HG03342 (cell line): ENCODE results near the gene FAM3B.
"Not testable (repeated sequence)": the region's sequence is repeated elsewhere in the genome, so short reads cannot be mapped to it uniquely, and the experiment has no call there.

Experiments used
- ATAC-seq: cut with Tn5 transposase; IDR thresholded peaks from one replicate; pipeline ENCODE4 v1.9.1; 2021; ENCODE audit warnings: mild to moderate bottlenecking, moderate library complexity; ENCODE audit not compliant: unreplicated experiment

The FAM3B gene, protein sequence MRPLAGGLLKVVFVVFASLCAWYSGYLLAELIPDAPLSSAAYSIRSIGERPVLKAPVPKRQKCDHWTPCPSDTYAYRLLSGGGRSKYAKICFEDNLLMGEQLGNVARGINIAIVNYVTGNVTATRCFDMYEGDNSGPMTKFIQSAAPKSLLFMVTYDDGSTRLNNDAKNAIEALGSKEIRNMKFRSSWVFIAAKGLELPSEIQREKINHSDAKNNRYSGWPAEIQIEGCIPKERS

DNA sequence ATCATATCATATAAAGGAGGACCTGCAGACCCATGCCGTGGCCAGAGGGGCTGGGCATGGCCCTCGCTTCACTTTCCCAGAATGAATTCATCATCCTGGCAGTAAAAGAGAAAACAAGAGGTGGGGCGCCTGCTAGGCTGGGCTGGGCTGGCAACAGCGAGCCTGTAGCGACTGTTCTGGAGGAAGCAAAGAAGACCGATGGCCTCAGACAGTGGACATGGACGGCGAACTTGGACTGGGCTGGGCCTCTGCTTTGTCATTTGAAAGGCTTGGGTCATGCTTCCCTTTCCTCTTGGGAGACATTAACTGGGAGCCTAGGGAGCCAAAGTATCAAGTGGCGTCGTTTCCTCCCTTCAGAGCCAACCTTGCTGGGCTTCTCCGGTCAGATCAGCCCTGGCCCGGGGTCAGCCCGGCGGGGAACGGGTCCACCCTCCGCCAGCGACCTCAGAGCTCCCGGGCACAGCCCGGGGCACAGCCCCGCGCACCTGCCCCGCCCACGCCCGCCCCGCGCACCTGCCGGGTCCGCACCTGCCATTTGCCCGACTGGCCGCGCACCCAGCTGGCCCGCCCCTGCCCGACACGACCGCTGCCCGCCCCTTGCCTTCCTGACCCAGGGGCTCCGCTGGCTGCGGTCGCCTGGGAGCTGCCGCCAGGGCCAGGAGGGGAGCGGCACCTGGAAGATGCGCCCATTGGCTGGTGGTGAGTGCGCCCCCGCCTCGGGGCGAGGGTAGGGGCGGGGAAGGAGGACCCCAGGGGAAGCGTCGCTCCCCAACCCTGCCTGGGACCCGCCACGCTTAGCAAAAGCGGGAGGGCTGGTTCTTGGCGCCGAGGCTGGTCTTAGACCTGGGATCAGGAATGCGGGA is at the start of gene FAM3B:
Gene FAM3B, plus strand, starts transcription at position 602 of the 863 bp plus-strand sequence. Its CDS starts 79 bp downstream, at position 681.
- no peak for ATAC-seq

- ATAC-seq: no peak
Observed at GRCh38 chr21:41267346-41267745, 49.3 kb upstream of the FAM3B start.

- ATAC-seq: no peak
Observed at GRCh38 chr21:41269535-41269934, 47.1 kb upstream of the FAM3B start.

DNA sequence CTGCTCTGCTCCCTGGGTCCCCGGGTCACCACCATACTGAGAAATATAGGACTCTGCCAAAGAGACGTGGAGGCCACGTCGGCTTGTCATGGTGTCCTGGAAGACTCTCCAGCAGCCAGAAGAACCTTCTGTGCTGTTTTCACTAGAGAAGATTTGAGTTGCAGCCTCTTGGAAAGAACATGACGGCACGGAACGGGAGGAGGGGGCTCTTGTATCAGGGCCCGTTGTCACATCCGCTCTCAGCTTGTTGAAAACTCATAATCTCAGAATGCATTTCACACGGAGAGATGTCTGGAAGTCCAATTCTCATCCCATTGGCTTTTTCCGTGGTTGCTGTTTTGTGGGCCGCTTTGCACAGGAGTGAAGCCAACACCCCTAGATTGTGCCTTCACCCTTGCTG is 39.4 kb upstream of the FAM3B start:
- no peak for ATAC-seq

DNA sequence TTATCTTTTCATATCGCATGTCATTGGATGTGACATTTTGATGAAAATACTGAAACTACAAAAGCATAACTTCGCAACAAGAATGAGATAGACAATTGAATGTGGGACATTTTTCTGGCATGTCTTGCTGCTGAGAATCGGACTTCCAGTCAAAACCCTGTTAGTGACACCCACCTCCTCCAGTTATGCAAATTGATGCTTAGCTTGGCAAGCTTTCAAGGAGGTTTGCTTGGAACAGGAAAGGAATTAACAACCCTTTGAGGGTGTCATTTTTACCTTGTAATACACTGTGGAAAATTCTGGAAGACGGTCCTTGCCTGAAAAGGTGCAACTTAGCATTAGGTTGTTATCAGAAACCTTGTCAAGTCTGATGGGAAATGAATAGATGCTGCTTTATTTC is 38.8 kb upstream of the FAM3B start:
- ATAC-seq: no peak

GRCh38 chr21:41280115-41280919 is 36.3 kb upstream of the FAM3B start:
- ATAC-seq: no peak

DNA sequence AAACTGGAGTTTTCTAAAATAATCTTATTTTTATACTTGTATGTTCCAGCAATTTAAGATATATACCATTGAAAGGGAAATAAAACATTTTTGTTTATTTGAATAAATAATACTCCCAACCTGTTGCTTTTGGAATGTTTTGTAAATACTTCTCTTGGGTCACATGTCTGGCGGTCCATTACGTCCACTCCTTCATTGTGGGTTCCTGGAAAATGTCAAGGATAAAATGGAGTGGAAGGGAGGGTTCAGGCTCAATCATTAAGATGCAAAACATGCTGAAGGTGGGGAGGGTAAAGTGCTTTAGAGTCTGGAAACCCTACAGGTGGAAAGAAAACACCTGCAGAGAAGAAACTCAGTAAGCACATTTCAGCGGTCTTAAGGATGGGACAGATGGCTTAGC is 34.2 kb upstream of the FAM3B start:
- ATAC-seq: no peak

DNA sequence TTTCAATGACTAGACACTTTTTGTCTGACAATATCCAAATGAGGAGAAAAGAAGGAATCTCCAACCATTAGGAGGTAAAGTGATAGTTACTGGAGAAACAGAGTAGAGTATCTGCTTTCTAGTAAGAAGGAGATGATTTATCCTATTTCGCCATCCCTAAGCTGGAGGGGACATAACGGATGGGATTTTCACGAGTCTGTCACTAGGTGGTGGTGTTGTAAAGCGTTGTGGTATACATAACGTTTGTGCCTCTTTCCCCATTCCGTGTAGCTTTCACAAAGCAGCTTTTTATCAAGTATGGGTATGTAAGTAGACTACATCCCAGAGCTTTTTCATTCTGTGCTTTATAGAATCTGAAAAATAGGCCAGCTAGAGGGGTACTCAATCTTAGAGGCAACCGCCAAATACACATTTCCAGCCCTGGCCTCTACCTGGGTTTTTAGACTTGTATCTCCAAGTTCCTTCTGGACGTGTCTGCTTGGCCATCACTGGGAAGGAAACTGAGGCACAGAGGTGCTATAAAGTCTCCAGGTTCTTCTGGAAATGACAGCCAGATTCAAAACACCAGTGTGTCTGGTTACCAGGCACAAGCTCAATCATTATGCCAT is 33.3 kb upstream of the FAM3B start:
- ATAC-seq: no peak

DNA sequence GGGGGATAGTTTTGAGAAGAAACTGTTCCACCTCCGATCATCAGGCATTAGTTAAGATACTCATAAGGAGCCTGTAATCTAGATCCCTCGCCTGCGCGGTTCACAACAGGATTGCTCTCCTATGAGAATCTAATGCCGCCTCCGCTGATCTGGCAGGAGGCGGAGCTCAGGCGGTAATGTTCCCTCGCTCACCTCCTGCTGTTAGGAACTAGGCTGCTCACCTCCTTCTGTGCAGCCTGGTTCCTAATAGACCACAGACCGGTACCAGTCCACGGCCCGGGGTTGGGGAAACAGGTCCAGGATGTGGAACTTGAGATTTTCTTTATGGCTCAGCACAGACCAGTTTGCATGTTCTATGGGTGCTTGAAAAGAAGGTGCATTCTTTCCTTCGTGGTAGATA is 27.2 kb upstream of the FAM3B start:
- ATAC-seq: no peak

DNA sequence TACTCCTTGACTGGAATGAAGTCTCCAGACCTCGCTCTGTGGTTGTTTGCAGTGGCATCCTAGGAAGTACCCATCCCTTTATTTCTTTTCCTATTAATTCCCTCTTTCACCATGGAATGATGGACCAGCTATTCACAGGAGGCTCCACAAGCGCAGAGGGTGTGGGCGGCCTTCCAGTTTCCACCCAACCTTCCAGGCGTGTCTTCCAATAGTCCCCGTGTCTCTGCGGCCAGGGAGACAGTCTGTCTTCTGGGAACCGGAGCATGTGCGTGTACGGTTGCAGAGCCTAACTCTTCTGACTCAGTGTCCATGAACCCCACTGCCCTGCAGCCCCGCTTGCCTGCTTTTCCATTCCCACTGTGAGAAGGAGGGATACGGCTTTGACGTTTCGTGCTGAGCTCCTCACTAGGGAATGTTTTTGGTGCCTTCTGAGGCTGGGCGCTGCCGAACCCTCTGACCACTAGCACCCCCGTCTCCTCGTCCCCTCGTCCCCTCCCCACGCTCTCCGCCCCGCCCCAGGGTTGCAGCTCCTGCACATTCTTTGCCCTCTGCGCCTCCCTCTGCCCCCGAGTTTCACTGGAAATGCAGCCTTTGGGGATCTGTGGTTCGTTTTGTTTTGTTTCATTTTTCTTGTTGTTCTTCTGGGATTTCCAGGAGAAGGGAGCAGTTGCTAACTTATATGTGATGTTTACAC is 26.3 kb upstream of the FAM3B start:
- ATAC-seq: no peak

DNA sequence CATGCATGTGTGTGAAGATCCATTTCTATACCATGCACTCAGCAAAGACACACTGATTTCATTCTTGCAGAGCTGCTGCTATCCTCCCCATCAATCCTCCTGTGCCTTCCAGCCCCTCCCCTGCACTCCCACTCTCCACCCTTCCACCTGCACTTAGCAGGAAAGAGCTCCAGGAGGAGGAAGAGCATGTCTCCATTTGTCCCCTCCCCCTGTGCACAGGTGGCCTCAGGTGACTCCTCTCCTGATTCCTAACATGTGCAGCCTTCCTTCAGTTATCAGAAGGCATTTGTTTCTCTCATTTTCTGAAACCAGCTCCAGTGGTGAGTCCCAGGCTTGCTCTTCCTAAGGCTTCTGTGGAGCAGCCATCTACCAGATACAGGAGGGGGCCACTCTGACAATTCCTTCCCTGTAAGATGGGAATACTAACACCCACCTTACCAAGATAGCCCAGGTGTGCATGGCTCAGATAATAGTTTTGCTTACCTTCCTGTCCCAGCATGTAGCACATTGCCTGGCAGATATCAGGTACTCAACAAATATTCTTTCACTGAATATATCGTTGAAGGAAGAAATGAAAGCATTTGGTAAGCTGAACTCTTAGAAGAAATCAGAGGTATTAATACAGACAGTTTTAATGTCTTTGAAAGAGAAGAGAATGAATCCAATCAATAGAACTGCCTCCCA is 21.9 kb upstream of the FAM3B start:
- no peak for ATAC-seq

DNA sequence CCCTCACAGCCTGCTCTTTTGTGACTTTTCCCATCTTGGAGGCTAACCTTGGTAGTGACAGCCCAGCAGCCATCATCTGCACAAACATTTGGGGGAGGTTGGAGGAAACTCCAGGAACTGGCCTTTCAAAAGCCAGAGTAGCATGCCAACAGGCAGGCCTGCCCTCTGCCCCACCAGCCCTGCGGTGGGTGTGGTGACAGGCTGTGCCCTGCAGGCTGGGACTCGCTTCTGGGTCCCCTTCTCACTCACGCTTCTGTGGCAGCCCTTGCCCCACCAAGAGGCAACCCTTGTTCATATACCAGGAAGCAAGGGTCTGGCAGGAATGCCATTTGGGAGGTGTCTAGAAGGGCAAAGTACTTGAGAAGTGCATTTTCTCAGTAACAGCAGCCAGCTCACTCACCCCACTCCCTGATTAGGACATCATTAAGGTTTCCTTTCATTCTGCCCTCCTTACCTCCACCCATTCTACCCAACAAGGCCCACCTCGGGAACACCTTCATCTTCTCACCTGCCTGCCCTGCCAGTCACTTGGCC is 20.8 kb upstream of the FAM3B start:
- no peak for ATAC-seq

DNA sequence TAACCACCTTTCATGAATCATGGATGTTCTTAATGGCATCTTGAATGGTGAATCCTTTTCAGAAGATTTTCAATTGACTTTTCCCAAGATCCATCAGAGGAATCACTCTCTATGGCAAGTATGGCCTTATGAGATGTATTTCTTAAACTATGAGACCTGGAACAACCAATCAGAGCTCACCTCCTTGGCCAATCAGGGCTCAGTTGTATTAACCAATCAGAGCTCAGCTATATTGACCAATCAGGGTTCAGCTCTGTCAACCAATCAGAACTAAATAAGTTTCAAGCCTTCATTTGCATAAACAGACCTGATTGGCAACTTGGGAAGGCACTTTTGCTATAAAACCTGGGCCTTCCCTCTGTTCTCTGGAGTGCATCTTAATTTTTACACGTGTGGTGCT is 13.6 kb upstream of the FAM3B start:
- ATAC-seq: no peak

- ATAC-seq: no peak
Observed at GRCh38 chr21:41304068-41304720, 12.4 kb upstream of the FAM3B start.

DNA sequence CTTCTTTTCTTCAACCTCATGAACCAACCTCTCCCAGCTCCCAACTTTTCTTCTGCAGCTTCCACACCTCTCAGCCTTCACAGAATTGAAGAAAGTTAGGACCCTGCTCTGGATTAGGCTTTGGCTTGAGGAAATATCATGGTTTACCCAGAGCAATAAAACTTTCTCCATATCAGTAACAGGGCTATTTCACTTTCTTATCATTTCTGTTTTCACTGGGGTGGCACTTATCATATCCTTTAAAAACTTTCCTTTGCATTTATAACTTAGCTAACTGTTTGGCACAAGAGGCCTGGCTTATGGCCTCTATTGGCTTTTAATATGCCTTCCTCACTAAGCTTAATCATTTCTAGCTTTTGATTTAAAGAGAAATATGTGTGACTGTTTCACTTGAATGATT is 9.4 kb upstream of the FAM3B start:
- ATAC-seq: no peak

- ATAC-seq: not testable (repeated sequence)
Observed at GRCh38 chr21:41313285-41314164, 3.1 kb upstream of the FAM3B start.

DNA sequence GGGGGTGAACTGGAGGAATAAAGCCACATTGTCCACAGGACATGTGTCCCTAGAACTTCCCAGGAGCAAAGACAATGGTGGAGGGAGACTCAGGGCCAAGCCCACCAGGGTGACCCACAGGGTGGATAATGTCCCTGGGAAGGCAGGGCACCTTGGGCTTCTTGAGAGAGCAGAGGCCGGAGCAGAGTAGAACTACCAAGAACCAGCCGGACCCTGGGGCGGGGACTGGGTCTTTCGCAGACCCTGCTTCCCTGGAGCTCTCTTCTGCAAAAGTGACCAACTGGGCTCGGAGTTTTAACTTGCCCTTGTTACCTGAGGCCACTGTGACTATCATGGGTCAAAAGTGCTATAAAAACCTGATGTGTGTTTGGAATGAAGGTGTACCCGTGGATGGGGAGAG is 875 bp upstream of the FAM3B start:
- no peak for ATAC-seq

- ATAC-seq: no peak
Observed at GRCh38 chr21:41317063-41317392, 427 bp downstream of the FAM3B start.
